KMS-11 (cell line): ENCODE measurements around the gene KCNAB1.

Source experiments
- H2AFZ ChIP-seq: fragments of 200-600 bp; sonication (generic); 2 replicates; pipeline ENCODE4 v1.6.1; 2016; ENCODE audit warnings: antibody characterized with exemption, mixed run types, low read depth
- H3K27ac ChIP-seq: fragments of 200-600 bp; sonication (generic); 2 replicates; pipeline ENCODE4 v1.6.1; 2016; ENCODE audit warnings: mild to moderate bottlenecking, mixed run types
- H3K27me3 ChIP-seq: fragments of 200-600 bp; sonication (generic); 2 replicates; pipeline ENCODE4 v1.6.1; 2017; ENCODE audit warnings: mild to moderate bottlenecking, low read depth, mixed run types, moderate library complexity; ENCODE audit not compliant: insufficient read depth
- H3K36me3 ChIP-seq: fragments of 200-600 bp; sonication (generic); 2 replicates; pipeline ENCODE4 v1.6.1; 2017; ENCODE audit warnings: mild to moderate bottlenecking, mixed run types; ENCODE audit not compliant: insufficient read depth
- H3K4me1 ChIP-seq: fragments of 200-600 bp; sonication (generic); 2 replicates; pipeline ENCODE4 v1.6.1; 2016; ENCODE audit warnings: mild to moderate bottlenecking, low read depth, mixed run types; ENCODE audit not compliant: poor library complexity, severe bottlenecking
- H3K4me2 ChIP-seq: fragments of 200-600 bp; sonication (generic); 2 replicates; pipeline ENCODE4 v1.7.0; 2016; ENCODE audit warnings: mild to moderate bottlenecking, mixed run types
- H3K4me3 ChIP-seq: fragments of 200-600 bp; sonication (generic); IDR thresholded peaks from 2 replicates; pipeline ENCODE4 v1.6.1; 2017; ENCODE audit warnings: low read depth, low read length, mixed read lengths; ENCODE audit not compliant: insufficient read depth
- H3K79me2 ChIP-seq: fragments of 200-600 bp; sonication (generic); 2 replicates; pipeline ENCODE4 v1.6.1; 2016; ENCODE audit warnings: low read depth, mixed run types; ENCODE audit not compliant: insufficient read depth
- H3K9ac ChIP-seq: fragments of 200-600 bp; sonication (generic); 2 replicates; pipeline ENCODE4 v1.6.1; 2016; ENCODE audit warnings: mild to moderate bottlenecking, mixed run types
- H4K20me1 ChIP-seq: fragments of 200-600 bp; sonication (generic); 2 replicates; pipeline ENCODE4 v1.6.1; 2016; ENCODE audit warnings: mild to moderate bottlenecking, mixed run types; ENCODE audit not compliant: insufficient read depth
- TF ChIP-seq, protein P1 (sequence below): fragments of 200-600 bp; sonication (generic); conservative IDR thresholded peaks from 2 replicates; pipeline ENCODE4 v1.6.1; 2017; ENCODE audit warnings: low read depth, mild to moderate bottlenecking, antibody characterized with exemption, low read length, moderate library complexity, mixed read lengths

The KCNAB1 gene

GRCh38 chr3:156339491-156339890 is 219.1 kb downstream of the KCNAB1 start:
- H3K27ac ChIP-seq: no peak overlapping the region
- H3K4me3 ChIP-seq: no peak overlapping the region
- no peaks in the 10 kb centered on the region for H4K20me1 ChIP-seq
- H3K4me1 ChIP-seq: no peaks in the 10 kb centered on the region
- no peak overlapping the region for H3K9ac ChIP-seq
- no peaks in the 10 kb centered on the region for H3K79me2 ChIP-seq
- no peak overlapping the region for H3K4me2 ChIP-seq
- no peak overlapping the region for H2AFZ ChIP-seq
- no peaks in the 10 kb centered on the region for H3K36me3 ChIP-seq
- TF ChIP-seq, protein P1, sequence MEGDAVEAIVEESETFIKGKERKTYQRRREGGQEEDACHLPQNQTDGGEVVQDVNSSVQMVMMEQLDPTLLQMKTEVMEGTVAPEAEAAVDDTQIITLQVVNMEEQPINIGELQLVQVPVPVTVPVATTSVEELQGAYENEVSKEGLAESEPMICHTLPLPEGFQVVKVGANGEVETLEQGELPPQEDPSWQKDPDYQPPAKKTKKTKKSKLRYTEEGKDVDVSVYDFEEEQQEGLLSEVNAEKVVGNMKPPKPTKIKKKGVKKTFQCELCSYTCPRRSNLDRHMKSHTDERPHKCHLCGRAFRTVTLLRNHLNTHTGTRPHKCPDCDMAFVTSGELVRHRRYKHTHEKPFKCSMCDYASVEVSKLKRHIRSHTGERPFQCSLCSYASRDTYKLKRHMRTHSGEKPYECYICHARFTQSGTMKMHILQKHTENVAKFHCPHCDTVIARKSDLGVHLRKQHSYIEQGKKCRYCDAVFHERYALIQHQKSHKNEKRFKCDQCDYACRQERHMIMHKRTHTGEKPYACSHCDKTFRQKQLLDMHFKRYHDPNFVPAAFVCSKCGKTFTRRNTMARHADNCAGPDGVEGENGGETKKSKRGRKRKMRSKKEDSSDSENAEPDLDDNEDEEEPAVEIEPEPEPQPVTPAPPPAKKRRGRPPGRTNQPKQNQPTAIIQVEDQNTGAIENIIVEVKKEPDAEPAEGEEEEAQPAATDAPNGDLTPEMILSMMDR: no peak
- no peaks in the 10 kb centered on the region for H3K27me3 ChIP-seq

- TF ChIP-seq, protein P1: no peak
- H2AFZ ChIP-seq: no peak overlapping the region
- no peaks in the 10 kb centered on the region for H3K27me3 ChIP-seq
- H3K4me2 ChIP-seq: no peak overlapping the region
- no peak overlapping the region for H3K9ac ChIP-seq
- no peaks in the 10 kb centered on the region for H3K36me3 ChIP-seq
- no peak overlapping the region for H3K4me3 ChIP-seq
- no peaks in the 10 kb centered on the region for H3K4me1 ChIP-seq
- no peaks in the 10 kb centered on the region for H3K79me2 ChIP-seq
- no peak overlapping the region for H3K27ac ChIP-seq
- no peaks in the 10 kb centered on the region for H4K20me1 ChIP-seq
Measured at GRCh38 chr3:156341332-156341731, 221.0 kb downstream of the KCNAB1 start.

GRCh38 chr3:156341831-156342416 is 221.5 kb downstream of the KCNAB1 start:
- H3K27ac ChIP-seq: no peak overlapping the region
- no peak overlapping the region for H3K4me2 ChIP-seq
- no peaks in the 10 kb centered on the region for H4K20me1 ChIP-seq
- no peaks in the 10 kb centered on the region for H3K27me3 ChIP-seq
- no peak overlapping the region for H3K4me3 ChIP-seq
- H3K79me2 ChIP-seq: no peaks in the 10 kb centered on the region
- no peak overlapping the region for H2AFZ ChIP-seq
- H3K4me1 ChIP-seq: no peaks in the 10 kb centered on the region
- TF ChIP-seq, protein P1: no peak
- no peaks in the 10 kb centered on the region for H3K36me3 ChIP-seq
- H3K9ac ChIP-seq: no peak overlapping the region

GRCh38 chr3:156344215-156344614 is 223.8 kb downstream of the KCNAB1 start:
- H3K4me1 ChIP-seq: no peaks in the 10 kb centered on the region
- H3K4me2 ChIP-seq: no peak overlapping the region
- TF ChIP-seq, protein P1: no peak
- no peaks in the 10 kb centered on the region for H3K27me3 ChIP-seq
- H3K9ac ChIP-seq: no peak overlapping the region
- H3K36me3 ChIP-seq: no peaks in the 10 kb centered on the region
- no peak overlapping the region for H3K4me3 ChIP-seq
- H3K27ac ChIP-seq: no peak overlapping the region
- no peaks in the 10 kb centered on the region for H3K79me2 ChIP-seq
- no peak overlapping the region for H2AFZ ChIP-seq
- no peaks in the 10 kb centered on the region for H4K20me1 ChIP-seq
